ENCODE results near the gene ATP5ME.
"Not testable (repeated sequence)": the region's sequence is repeated elsewhere in the genome, so short reads cannot be mapped to it uniquely, and the experiment has no call there.

The ATP5ME gene

DNA sequence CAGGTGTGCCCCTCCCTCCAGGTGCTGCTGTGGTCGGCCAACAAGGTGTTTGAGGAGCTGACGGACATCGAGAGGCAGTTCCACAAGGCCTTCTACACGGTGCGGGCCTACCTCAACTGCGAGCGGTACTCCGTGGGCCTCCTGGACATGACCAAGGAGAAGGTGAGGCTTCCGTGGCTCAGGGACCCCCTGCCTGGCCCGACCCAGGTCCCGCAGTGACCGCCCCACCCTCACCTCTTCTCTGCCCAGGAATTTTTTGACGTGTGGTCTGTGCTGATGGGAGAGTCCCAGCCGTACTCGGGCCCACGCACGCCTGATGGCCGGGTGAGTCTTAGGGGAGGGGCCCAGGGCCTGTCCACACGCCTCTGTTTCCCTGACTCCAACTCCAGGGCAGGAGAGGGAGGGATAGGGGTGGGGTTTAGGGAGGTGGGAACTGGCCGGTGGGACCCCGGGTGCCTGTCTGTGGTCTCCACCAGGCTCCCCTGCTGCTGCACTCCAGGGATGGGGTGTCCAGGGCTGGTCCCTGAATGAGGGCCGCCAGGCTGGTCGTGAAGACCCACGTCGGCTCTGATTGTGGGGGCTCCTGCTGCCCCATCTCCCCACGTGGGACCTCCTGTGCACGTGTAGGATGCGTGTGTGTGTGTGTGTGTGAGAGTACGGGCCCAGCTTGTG, 20.1 kb downstream of the ATP5ME start:
- DNase-seq = no peak

DNA sequence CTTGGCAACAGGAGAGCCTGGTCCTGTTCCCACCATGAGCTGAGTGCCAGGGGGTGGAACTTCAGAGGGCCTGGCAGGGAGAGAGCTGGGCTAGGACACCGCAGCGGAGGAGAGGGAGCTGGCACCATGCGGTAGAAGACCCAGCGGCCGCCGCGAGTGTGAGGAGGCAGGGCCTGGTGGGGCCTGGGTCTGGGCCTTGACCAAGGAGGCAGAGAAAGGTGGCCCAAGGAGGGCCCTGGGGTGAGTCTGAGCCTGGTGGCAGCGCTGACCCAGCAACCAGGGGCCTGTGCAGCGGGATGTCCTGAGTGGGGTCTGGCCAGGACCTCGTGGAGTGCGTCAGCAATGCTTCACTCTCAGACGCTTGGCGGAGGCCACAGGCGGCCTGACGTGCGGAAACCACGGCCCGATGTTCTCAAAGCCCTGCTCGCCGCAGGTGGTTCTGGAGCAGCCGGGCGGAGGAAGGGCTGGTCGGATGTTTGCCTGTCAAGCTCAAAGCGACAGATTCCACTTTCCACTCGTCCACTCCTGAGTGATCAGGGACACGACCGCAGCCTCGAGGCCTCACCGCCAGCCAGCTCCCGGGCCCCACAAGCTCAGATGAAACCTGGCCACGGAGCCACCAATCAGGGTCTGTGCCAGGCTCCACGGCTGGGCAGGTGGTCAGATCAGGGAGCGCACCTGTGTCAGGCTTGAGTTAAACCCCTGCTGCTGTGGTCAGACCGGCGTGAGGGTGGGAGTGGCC, 20.8 kb downstream of the ATP5ME start:
- no peak for DNase-seq

DNA sequence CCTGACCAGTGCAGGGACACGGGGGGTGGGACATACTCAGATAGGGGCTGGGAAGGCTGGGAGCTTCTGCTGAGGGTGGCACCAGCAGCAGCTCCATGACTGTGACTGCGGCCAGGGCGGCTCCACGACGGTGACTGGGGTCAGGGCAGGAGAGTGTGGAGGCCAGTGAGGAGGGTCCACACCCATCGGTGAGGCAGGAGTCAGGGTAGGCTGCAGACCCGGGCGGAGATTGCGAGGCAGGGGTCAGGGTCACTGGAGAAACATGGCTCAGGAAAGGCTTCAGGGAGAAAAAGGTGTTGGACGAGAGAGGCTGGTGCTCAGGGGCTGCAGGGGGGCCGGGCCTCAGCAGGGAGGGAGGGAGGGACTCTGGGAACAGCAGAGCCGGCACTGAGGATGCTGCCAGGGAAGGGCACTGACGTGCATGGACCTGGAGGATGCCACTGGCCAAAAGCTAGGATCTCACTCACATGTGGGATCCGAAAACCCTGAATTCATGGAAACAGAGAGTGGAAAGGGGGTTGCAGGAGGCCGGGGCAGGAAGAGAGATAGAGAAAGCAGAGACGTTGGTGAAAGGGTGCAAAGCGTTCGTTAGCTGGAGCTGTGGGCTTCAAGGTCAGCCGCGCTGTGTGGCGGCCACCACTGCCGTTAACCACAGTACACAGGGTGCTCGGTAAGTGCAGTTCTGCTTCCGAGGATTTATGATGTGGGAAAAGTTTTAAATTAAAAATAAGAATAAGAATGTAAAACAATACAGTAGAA, 22.0 kb downstream of the ATP5ME start:
- no peak for DNase-seq

GRCh38 chr4:650951-651883, 22.9 kb downstream of the ATP5ME start:
- DNase-seq = no peak

DNA sequence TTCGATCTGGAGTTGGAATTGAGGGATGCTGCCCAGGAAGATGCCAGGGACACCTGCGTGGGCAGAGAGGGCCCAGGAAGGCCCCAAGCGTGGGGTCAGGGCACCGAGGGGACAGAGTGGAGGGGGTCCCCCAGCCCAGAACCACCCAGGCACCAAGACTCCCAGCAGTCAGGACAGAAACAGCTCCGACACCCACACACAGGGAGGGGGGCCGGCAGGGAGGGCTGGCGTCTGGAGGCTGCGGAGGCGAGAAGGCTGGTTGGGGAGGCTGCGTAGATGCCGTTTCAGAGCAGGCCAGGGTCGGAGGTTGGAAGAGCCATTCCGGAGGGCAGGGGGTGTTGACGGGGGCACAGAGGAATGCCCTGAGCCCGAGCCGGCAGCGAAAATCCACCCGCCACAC, 23.6 kb downstream of the ATP5ME start:
- no peak for DNase-seq

DNA sequence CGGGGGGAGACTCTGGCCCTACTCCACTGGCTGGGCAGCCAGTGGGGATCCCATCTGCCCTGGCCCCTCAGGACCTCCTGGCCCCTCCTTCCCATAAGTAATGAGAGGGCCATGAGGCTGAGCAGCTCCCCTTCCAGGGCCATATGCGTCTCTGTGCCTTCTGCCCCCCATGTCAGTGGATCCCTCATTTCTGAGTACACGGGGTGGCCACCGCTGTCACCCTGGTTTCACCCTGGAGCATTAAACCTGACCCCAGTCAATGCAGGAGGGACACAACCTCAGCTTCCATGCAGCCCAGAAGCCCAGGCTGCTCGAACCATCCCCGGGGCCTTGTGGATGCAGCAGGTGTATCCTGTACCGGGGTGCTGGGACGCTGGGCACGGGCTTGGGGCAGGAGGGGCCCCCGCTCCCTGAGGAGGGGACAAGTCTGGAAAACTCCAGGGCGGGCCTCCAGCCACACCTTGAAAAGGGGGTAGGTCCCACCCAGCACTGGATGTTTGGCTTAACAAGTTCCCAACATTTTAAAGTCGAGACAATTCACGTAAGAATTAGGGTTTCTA, 24.2 kb downstream of the ATP5ME start:
- no peak for DNase-seq

- DNase-seq = no peak
Measured at GRCh38 chr4:649293-649625, 24.8 kb downstream of the ATP5ME start.

DNA sequence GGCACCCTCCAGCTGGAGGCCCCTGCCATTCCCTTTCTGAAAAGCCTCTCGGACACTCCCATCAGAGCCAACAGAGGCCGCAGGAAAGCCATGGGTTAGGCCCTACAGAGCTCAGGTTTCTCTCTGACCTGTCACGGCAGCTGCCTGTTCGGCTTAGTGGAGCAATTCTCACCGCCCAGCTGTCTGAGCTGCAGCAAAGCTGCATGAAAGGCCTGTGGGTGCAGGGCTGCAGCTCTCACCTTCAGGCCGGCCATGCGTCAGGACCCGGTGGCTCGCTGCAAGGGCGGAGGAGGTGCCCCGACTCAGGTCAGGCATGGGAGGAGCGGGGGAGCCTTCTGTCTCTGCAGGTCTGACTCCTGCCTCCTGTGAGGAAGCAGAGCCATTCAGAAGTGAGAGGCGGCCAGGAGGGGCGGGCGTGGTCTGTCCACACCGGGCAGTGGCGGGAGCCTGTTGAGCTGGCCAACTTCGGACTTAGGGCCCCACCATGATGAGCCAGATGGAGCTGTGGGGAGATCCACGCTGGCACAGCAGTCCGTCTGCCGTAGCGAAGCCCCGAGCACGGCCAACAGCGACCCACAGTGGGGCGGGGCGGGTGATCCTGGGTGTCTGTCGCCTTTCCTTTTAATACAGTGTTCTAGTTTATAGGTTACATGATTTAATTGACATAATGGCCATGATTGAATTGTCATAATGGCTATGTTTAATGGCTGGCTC, 25.3 kb downstream of the ATP5ME start:
- no peak for DNase-seq

DNA sequence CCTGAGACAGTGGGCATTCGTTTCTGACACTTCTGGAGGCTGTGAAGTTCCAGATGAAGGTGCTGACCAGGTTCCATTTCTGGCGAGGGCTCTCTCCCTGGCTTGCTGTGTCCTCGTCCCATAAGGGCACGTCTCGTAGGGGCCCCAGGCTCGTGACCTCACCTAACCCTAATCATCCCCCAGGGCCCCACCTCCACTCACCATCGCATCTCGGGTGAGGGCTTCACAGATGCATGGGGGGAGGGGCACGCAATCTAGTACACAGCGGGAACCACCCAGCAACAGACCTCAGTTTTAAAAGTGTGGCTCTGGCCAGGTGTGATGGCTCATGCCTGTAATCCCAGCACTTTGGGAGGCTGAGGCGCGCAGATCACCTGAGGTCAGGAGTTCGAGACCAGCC, 26.6 kb downstream of the ATP5ME start:
- no peak for DNase-seq

GRCh38 chr4:646460-646859, 27.6 kb downstream of the ATP5ME start:
- peak; percentile 38 to 43 for DNase-seq

DNA sequence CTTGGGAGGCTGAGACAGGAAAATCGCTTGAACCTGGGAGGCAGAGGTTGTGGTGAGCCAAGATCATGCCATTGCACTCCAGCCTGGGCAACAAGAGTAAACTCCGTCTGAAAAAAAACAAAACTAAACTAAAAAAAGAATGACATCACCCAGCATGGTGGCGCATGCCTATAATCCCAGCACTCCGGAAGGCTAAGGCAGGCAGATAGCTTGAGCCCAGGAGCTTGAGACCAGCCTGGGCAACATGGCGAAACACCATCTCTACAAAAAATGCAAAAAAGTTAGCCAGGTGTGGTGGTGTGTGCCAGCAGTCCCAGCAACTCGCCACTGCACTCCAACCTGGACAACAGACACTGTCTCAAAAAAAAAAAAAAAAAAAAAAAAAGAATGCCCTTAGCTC, 31.7 kb downstream of the ATP5ME start:
- not testable (repeated sequence) for DNase-seq

DNA sequence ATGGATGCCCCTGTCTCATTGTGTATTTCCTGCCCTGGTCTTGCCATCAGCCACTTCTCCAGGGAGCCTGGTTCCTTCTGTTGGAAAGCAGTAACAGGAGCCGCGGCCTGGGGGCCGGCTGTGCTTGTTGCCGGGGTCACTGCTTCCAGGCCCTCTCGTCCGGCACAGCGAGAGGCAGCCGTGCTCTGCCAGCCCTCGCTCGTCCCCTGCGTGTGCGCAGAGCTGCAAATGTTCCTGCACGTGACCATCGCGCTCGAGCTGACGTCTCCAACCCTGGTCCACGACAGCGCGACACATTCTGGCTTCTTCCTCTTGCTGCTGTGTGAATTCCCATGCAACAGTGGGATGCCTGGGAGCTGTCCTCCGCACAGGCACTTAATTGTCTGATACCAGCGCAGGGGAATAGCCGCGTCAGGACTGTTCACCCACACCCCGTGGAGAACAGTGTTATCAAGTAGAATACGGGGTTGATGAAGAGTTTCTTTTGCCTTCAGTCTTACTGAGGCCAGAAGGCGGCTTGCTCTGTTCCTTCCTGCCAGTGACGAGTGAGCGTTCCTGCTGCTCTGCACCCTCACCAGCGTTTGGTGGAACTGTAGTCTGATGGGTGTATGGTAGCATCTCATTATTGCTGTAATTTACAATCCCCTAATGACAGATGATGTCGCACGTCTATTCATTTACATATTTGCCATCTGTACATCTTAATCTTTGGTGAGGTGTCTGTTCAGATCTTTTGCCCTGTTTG, 36.4 kb downstream of the ATP5ME start:
- DNase-seq = no peak

- DNase-seq = no peak
Measured at GRCh38 chr4:636628-637159, 37.4 kb downstream of the ATP5ME start.

DNA sequence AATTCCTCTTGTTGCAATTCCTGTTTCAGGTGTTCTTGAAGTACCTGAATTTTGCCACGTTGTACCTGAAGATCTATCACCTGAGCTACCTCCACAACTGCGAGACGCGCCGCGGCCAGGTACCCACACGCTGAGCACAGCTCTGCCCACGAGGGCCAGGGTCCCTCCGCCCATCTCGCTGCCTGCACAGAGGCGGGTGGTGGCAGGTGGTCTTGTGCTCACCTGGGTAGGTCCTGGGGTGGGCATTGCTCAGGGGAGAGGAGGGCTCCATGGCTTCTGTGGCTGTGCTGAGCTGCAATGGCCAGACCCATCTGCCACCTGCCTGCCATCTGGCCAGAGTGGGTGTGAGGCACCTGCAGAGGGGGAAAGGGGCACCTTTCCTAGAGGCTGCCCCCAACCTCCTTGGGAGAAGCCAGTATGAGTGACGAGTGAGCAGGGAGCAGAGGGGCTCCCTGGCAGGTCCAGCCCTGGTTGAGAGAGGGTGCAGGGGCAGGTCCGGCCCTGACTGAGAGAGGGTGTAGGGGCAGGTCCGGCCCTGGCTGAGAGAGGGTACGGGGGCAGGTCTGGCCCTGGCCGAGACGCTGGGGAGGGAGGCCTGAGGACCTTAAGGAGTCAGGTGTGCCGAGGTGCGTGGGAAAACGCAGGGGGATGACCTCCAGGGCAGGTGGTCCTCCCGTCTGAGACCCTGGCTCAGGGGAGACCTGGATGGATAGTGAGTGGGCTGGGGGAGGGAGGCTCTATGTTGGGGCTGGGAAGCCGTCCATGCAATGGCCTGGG, 38.0 kb downstream of the ATP5ME start:
- no peak for DNase-seq

- not testable (repeated sequence) for DNase-seq
Measured at GRCh38 chr4:635066-635835, 38.8 kb downstream of the ATP5ME start.

DNA sequence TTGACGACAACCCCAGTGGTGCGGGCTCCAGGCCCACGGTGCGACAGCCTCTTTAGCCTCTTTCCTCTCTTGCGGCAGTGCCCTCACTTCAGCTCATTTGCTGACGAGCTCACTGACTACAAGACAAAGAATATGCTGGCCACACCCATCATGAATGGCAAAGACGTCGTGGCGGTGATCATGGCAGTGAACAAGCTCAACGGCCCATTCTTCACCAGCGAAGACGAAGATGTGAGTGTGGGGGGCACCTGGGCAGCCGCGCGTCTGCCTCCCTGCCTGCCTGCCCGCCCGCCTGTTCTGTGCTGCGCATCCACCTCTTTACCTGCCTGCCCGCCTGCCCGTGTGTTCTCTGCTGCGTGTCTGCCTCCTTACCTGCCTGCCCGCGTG, 39.5 kb downstream of the ATP5ME start:
- no peak for DNase-seq

GRCh38 chr4:633976-634598, 40.0 kb downstream of the ATP5ME start:
- DNase-seq = no peak

GRCh38 chr4:633406-633805, 40.7 kb downstream of the ATP5ME start:
- no peak for DNase-seq

DNA sequence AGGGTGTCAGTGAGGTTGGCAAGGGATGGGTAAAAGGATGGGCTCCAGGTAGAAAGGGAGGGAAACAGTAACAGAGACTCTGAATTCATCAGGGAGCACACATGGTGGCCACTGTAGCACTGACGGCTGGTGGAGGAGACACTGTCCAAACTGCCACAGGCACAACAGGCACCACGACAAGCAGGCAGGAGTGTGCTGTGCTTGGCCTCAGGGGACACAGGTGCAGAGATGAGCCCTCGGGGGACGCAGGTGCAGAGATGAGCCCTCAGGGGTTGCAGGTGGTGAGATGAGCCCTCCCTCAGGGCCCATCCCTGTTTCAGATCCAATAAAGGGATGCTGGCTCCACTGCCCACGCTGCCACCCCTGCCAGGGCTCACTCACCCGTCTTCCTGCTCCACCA, 41.1 kb downstream of the ATP5ME start:
- DNase-seq = no peak

Measured in stimulated activated CD4-positive, alpha-beta T cell treated with anti-CD3 and anti-CD28 coated beads, Interleukin-2, amount 100 ng/mL, for 24 hours (primary cell).